ENCODE results near the gene CCDC12. TPM values are rescaled to one million over a fixed set of nuclear protein-coding genes. Genes with fewer than 3 reads are reported as not detected.

The CCDC12 gene
- total RNA-seq, 6 experiments from 2014 or later: 14.6 to 24.2 (median 17.0) TPM

DNA sequence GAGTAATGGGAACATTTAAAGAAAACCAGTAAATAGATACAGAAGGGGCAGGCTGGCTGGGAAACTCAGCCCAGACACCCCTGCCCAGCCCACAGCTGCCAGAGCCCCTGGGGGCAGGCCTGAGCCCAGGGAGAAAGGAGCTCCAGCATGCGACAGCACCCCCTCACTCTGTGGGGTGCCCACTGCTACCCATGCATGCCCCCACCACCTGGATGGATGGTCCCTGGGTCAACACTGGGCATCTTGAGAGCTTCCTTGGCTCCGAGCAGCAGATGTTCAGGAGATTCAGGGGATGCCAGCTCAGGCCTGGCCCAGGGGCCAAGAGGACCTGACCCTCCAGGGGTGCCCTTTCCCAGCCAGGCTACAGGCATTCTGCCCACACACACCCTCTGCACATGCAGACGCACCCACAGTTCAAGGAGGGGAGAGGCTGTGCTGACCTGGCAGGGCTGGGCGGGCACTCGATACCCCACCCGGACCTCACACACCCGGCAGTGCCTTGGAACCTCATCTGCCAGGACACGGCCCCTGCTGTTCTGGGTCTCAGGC, 67.5 kb downstream of the CCDC12 start:
- WGBS (ENCODE audit: insufficient coverage, low coverage, low lambda C conversion rate, missing lambda C conversion rate): 33% methylated on average over 1 of the region's 8 CpGs
- peak in 2 of 4 donors; percentile 2 to 3 for ATAC-seq
- no peaks in the 10 kb centered on the region for H3K27me3 ChIP-seq
- no peaks in the 10 kb centered on the region for H3K9me3 ChIP-seq
- H3K4me1 ChIP-seq: peaks cover 0 to 29% (median 11%) of the 10 kb centered on the region in 4 donors
- no peak for TF ChIP-seq POLR2A (IDR thresholded peaks at IDR 0.05)
- TF ChIP-seq, protein P1, sequence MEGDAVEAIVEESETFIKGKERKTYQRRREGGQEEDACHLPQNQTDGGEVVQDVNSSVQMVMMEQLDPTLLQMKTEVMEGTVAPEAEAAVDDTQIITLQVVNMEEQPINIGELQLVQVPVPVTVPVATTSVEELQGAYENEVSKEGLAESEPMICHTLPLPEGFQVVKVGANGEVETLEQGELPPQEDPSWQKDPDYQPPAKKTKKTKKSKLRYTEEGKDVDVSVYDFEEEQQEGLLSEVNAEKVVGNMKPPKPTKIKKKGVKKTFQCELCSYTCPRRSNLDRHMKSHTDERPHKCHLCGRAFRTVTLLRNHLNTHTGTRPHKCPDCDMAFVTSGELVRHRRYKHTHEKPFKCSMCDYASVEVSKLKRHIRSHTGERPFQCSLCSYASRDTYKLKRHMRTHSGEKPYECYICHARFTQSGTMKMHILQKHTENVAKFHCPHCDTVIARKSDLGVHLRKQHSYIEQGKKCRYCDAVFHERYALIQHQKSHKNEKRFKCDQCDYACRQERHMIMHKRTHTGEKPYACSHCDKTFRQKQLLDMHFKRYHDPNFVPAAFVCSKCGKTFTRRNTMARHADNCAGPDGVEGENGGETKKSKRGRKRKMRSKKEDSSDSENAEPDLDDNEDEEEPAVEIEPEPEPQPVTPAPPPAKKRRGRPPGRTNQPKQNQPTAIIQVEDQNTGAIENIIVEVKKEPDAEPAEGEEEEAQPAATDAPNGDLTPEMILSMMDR (IDR thresholded peaks at IDR 0.05): no peak
- no peak overlapping the region for H3K27ac ChIP-seq
- H3K36me3 ChIP-seq: no peaks in the 10 kb centered on the region
- intact Hi-C loops (cut with DNase I): loop anchor here in 1 of 2 donors (10.0 kb wide), 1 partner anchor 54 kb away; no protein-coding TSS in a partner anchor
- peak in 1 of 3 donors; percentile 54 for DNase-seq
- no peak overlapping the region for H3K4me3 ChIP-seq

DNA sequence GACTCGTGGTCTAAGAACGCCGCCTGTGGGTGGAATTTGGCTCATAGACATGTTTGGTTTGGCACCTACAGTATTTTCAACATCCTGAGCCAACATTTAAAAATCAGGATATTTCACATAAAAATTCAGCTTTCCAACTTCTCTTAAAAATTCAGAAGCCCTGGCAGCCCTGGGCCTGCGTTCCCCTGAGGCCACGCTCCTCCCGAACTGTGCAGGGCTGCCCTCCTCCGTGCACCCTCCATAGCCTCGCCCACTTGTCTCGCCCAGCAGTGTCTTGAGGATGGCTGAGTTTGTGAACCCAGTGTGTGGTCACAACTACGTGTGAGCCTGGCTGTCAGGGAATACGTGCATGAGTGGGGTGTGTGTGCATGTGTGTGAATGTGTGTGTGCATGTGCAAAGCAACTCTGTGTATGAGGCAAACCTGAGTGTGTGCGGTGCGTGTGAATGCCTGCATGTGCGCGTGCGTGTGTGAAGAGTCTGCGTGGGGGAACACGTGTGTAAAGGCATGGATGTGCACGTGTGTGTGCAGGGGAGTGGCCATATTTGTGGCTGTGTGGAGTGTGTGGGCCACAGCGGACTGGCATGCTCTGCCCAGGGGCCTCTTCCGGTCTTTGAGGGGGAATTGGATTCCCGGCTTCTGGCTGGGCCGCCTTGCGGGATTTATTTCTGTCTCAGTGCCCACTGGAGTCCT, 68.1 kb downstream of the CCDC12 start:
- Histone ChIP-seq H3K27ac (no peak overlapping the region), H3K4me1 (peaks cover 0 to 24% (median 11%) of the 10 kb centered on the region in 4 donors), H3K4me3 (no peak overlapping the region), H3K36me3 (no peaks in the 10 kb centered on the region), H3K9me3 (no peaks in the 10 kb centered on the region), H3K27me3 (no peaks in the 10 kb centered on the region)
- WGBS (ENCODE audit: insufficient coverage, low coverage, low lambda C conversion rate, missing lambda C conversion rate): 51% methylated on average over 10 of the region's 24 CpGs
- intact Hi-C loops (cut with DNase I): loop anchor here in 1 of 2 donors (10.0 kb wide), 1 partner anchor 54 kb away; no protein-coding TSS in a partner anchor
- ATAC-seq: peak; percentile 43 to 67 (median 60)
- DNase-seq: peak in 1 of 3 donors; percentile 56
- TF ChIP-seq, protein P1 (IDR thresholded peaks at IDR 0.05): peak; percentile 26 to 50 (median 46)
- no peak for TF ChIP-seq POLR2A (IDR thresholded peaks at IDR 0.05)

DNA sequence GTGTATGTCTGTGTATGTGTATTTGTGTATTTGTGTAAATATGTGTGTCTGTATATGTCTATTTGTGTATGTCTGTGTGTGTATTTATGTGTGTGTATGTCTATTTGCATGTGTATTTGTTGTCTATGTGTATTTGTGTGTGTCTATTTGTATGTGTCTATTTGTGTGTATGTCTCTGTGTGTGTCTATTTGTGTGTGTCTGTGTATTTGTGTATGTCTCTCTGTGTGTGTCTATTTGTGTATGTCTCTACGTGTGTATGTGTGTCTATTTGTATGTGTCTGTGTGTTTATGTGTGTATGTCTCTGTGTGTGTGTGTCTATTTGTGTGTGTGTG, 68.6 kb downstream of the CCDC12 start:
- TF ChIP-seq, protein P1 (IDR thresholded peaks at IDR 0.05): no peak
- Histone ChIP-seq H3K27me3 (no peaks in the 10 kb centered on the region), H3K9me3 (no peaks in the 10 kb centered on the region), H3K4me1 (peaks cover 0 to 19% (median 11%) of the 10 kb centered on the region in 4 donors), H3K4me3 (no peak overlapping the region), H3K36me3 (no peaks in the 10 kb centered on the region), H3K27ac (no peak overlapping the region)
- no peak for ATAC-seq
- no peak for DNase-seq
- 22% methylated on average over 1 of the region's 1 CpG for WGBS (ENCODE audit: insufficient coverage, low coverage, low lambda C conversion rate, missing lambda C conversion rate)
- intact Hi-C loops (cut with DNase I): loop anchor here in 1 of 2 donors (10.0 kb wide), 1 partner anchor 53 kb away; no protein-coding TSS in a partner anchor

DNA sequence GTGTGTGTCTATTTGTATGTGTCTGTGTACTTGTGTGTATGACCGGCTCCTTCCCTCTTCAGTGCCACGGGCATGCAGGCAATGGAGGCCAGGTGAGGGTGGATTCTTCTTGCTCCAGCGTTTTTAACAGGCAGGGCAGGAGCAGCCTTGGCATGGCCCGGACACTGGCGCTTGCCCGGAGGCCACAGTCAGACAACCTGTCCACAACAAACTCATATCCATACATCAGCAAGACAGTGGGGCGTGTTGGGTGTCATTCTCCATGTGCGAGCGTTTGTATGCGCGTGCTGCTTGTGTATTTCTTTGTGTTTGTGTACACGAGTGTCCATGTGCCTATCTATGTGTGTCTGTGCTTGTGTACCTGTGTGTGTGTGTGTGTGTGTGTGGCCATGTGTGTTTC, 69.3 kb downstream of the CCDC12 start:
- Histone ChIP-seq H3K27ac (no peak overlapping the region), H3K9me3 (no peaks in the 10 kb centered on the region), H3K36me3 (no peaks in the 10 kb centered on the region), H3K4me1 (peaks cover 0 to 19% (median 11%) of the 10 kb centered on the region in 4 donors), H3K27me3 (no peaks in the 10 kb centered on the region), H3K4me3 (no peak overlapping the region)
- DNase-seq: peak in 1 of 3 donors; percentile 49
- WGBS (ENCODE audit: insufficient coverage, low coverage, low lambda C conversion rate, missing lambda C conversion rate): 72% methylated on average over 4 of the region's 12 CpGs
- no peak for ATAC-seq
- no peak for TF ChIP-seq POLR2A (IDR thresholded peaks at IDR 0.05)
- TF ChIP-seq, protein P1 (IDR thresholded peaks at IDR 0.05): no peak
- intact Hi-C loops (cut with DNase I): loop anchor here in 1 of 2 donors (10.0 kb wide), 1 partner anchor 52 kb away; no protein-coding TSS in a partner anchor
